ENCODE results near the gene NAGPA.

NAGPA gene

GRCh38 chr16:5066511-5066910, 32.8 kb upstream of the NAGPA start:
- no peak for DNase-seq (ENCODE audit: extremely low read depth, low read depth)
- TF ChIP-seq CTCF (IDR thresholded peaks at IDR 0.05; ENCODE audit: low read depth, low read length), result no peak

- DNase-seq (ENCODE audit: extremely low read depth, low read depth), result no peak
- TF ChIP-seq CTCF (IDR thresholded peaks at IDR 0.05; ENCODE audit: low read depth, low read length), result no peak
These were observed 32.1 kb upstream of the NAGPA start, which contains the start of gene C16orf89 for GRCh38 chr16:5065813-5066212. C16orf89 (minus strand) TSS chr16:5065956; CDS start chr16:5065908, 48 bp downstream.

- TF ChIP-seq CTCF (IDR thresholded peaks at IDR 0.05; ENCODE audit: low read depth, low read length), result no peak
- no peak for DNase-seq (ENCODE audit: extremely low read depth, low read depth)
These were observed 31.6 kb upstream of the NAGPA start for GRCh38 chr16:5065326-5065725.

GRCh38 chr16:5064915-5065314, 31.2 kb upstream of the NAGPA start:
- DNase-seq (ENCODE audit: extremely low read depth, low read depth), result no peak
- TF ChIP-seq CTCF (IDR thresholded peaks at IDR 0.05; ENCODE audit: low read depth, low read length), result no peak

- TF ChIP-seq CTCF (IDR thresholded peaks at IDR 0.05; ENCODE audit: low read depth, low read length), result no peak
- DNase-seq (ENCODE audit: extremely low read depth, low read depth), result no peak
These were observed 29.3 kb upstream of the NAGPA start for GRCh38 chr16:5062790-5063765.

GRCh38 chr16:5062051-5062450, 28.3 kb upstream of the NAGPA start:
- TF ChIP-seq CTCF (IDR thresholded peaks at IDR 0.05; ENCODE audit: low read depth, low read length), result no peak
- no peak for DNase-seq (ENCODE audit: extremely low read depth, low read depth)

- DNase-seq (ENCODE audit: extremely low read depth, low read depth), result no peak
- no peak for TF ChIP-seq CTCF (IDR thresholded peaks at IDR 0.05; ENCODE audit: low read depth, low read length)
These were observed 26.4 kb upstream of the NAGPA start for GRCh38 chr16:5060073-5060641.

All from AG09319 (cell line).